ENCODE data around the gene AMBRA1. TPM values are rescaled to one million over a fixed set of nuclear protein-coding genes. Genes with fewer than 3 reads are reported as not detected.

The AMBRA1 gene
- total RNA-seq, 3 donors from 2014 or later (not counting 1 experiment from before 2014, with no cell fraction given): 41.3 to 52.7 (median 46.2) TPM

GRCh38 chr11:46445192-46445919, 148.5 kb downstream of the AMBRA1 start:
- DNase-seq: no peak

DNA sequence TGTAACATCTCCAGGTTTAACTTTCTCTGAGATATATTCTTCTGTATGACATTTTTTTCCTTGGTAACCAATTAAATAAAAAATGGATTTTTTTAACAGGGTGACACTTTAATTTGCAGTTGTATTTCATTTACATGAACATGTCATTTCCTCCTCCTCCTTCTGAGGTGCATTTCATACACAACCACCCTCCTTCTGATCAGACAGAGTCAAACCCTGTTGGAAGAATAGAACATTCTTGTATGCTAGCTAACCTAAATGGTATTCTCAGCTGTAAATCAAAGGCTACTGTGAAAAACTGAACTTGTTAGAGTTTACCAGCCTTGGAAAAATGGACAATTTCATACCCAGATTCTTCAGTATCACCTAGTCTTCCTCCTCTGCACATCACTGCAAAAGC, 149.5 kb downstream of the AMBRA1 start:
- Histone ChIP-seq H3K27me3 (ENCODE audit: control insufficient read depth, insufficient read depth, low read length) (no peaks in the 10 kb centered on the region), H3K9me3 (ENCODE audit: control insufficient read depth, insufficient read depth, low read length) (no peaks in the 10 kb centered on the region), H3K4me3 (ENCODE audit: low read length) (no peak overlapping the region), H3K36me3 (ENCODE audit: control insufficient read depth, insufficient read depth, low read length) (peaks cover 18% of the 10 kb centered on the region), H3K27ac (ENCODE audit: low read length) (no peak overlapping the region), H3K4me1 (ENCODE audit: control insufficient read depth, insufficient read depth, low read length) (no peaks in the 10 kb centered on the region)
- no peak for TF ChIP-seq CTCF (IDR thresholded peaks at IDR 0.05)
- Mint-ChIP-seq H3K4me1 (peaks cover 6 to 29% of the 10 kb centered on the region in 2 donors), H3K27ac (no peak overlapping the region), H3K4me3 (no peak overlapping the region), H3K27me3 (ENCODE audit: low read depth in 2 of 2) (no peaks in the 10 kb centered on the region), H3K9me3 (no peaks in the 10 kb centered on the region), H3K36me3 (no peaks in the 10 kb centered on the region)
- intact Hi-C loops (cut with micrococcal nuclease): no loop called here
- ATAC-seq (no peak), DNase-seq (no peak)

More at GRCh38 chr11:46445192-46445919, 148.5 kb downstream of the AMBRA1 start:
- no peaks in the 10 kb centered on the region for H3K36me3 Mint-ChIP-seq
- H3K4me1 ChIP-seq (ENCODE audit: control insufficient read depth, insufficient read depth, low read length): no peaks in the 10 kb centered on the region
- no peaks in the 10 kb centered on the region for H3K9me3 Mint-ChIP-seq
- no peak overlapping the region for H3K27ac Mint-ChIP-seq
- intact Hi-C loops (cut with micrococcal nuclease): no loop called here
- H3K9me3 ChIP-seq (ENCODE audit: control insufficient read depth, insufficient read depth, low read length): no peaks in the 10 kb centered on the region
- no peak overlapping the region for H3K4me3 ChIP-seq (ENCODE audit: low read length)
- H3K36me3 ChIP-seq (ENCODE audit: control insufficient read depth, insufficient read depth, low read length): peaks cover 18% of the 10 kb centered on the region
- 80% methylated on average over 1 of the region's 4 CpGs for WGBS (ENCODE audit: insufficient coverage)
- H3K27ac ChIP-seq (ENCODE audit: low read length): no peak overlapping the region
- peaks cover 6 to 29% of the 10 kb centered on the region in 2 donors for H3K4me1 Mint-ChIP-seq
- H3K27me3 Mint-ChIP-seq (ENCODE audit: low read depth in 2 of 2): no peaks in the 10 kb centered on the region
- no peak overlapping the region for H3K4me3 Mint-ChIP-seq
- no peak for ATAC-seq
- H3K27me3 ChIP-seq (ENCODE audit: control insufficient read depth, insufficient read depth, low read length): no peaks in the 10 kb centered on the region
- TF ChIP-seq CTCF (IDR thresholded peaks at IDR 0.05): no peak

- Histone ChIP-seq H3K27ac (ENCODE audit: low read length) (no peak overlapping the region), H3K27me3 (ENCODE audit: control insufficient read depth, insufficient read depth, low read length) (no peaks in the 10 kb centered on the region), H3K4me3 (ENCODE audit: low read length) (no peak overlapping the region), H3K9me3 (ENCODE audit: control insufficient read depth, insufficient read depth, low read length) (no peaks in the 10 kb centered on the region), H3K4me1 (ENCODE audit: control insufficient read depth, insufficient read depth, low read length) (no peaks in the 10 kb centered on the region), H3K36me3 (ENCODE audit: control insufficient read depth, insufficient read depth, low read length) (peaks cover 24% of the 10 kb centered on the region)
- 81% methylated on average over 4 of the region's 4 CpGs for WGBS (ENCODE audit: insufficient coverage)
- no peaks in the 10 kb centered on the region for H3K9me3 Mint-ChIP-seq
- no peak for TF ChIP-seq CTCF (IDR thresholded peaks at IDR 0.05)
- no peaks in the 10 kb centered on the region for H3K27me3 Mint-ChIP-seq (ENCODE audit: low read depth in 2 of 2)
- DNase-seq (no peak), ATAC-seq (no peak)
- intact Hi-C loops (cut with micrococcal nuclease): no loop called here
- no peaks in the 10 kb centered on the region for H3K36me3 Mint-ChIP-seq
- no peak overlapping the region for H3K4me3 Mint-ChIP-seq
- H3K4me1 Mint-ChIP-seq: peaks cover 14 to 15% of the 10 kb centered on the region in 2 donors
- H3K27ac Mint-ChIP-seq: no peak overlapping the region
Observed at GRCh38 chr11:46438211-46438610, 155.6 kb downstream of the AMBRA1 start.

All from natural killer cell (primary cell).